GM08714 (cell line): ENCODE measurements around the gene CRKL.

Source experiments
- H3K4me3 ChIP-seq: fragments of 200-500 bp; sonication (Bioruptor generic); 2 replicates; pipeline ENCODE4 v1.5.1; 2014; ENCODE audit warnings: mild to moderate bottlenecking, low read length, inconsistent platforms
- ZNF274 ChIP-seq: IDR thresholded peaks from 2 replicates; pipeline ENCODE4 v1.6.1; 2012; ENCODE audit warnings: mild to moderate bottlenecking, low read depth, low read length

CRKL gene

DNA sequence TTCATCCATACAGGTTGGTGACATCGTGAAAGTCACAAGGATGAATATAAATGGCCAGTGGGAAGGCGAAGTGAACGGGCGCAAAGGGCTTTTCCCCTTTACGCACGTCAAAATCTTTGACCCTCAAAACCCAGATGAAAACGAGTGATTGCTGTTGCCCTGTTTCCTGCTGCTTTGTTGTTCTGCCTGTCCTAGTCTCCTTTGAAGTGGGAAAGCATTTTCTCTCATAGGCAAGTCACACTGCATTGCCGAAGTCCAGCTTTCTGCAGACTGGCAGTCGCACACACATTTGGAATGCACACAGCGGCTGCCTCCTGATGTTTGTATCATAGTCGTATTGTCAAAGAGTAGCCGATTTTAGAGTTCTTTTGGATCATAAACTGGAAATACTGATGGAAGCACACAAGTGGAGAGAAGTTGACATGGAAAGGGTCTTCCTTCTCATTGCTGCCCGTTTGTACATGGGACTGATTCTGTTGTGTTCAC is 32.5 kb downstream of the CRKL start:
- TF ChIP-seq ZNF274: no peak
- H3K4me3 ChIP-seq: no peak overlapping the region

DNA sequence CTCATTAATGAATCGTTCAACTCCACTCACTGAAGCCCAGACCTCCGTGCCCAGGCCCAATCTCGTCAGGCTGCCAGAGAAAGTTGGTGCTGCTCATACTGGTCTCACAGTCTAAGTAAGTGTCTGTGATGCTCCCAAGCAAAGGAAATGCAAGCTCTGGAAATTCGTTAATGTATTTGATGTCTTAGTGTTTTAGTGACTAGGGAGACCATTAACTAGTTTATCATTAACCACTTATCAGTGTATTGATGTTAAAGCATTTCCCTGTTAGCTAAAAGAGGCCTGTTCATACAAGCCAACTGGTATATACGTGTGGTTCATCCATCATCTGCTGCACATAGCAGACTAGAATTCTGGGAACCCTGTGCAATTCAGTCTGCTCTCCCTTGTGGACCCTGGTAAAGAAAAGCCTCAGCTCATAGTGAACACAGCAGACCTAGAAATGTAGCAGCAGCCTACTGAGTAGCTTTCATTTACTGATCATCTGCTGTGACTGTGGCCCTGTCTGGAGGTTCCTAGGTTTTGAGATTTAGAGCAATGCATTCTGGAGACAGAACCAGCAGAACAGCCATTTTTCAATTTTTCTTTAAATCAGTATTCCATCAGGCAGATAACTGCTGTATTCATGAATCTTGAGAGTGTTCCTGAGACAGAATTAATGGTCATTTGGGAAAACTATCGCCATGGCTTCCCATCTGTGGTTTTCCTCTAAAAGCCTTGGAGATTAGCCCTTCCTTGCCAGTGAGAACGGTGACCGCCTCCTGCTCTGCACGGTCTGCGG is 34.1 kb downstream of the CRKL start:
- no peak for TF ChIP-seq ZNF274
- H3K4me3 ChIP-seq: no peak overlapping the region

DNA sequence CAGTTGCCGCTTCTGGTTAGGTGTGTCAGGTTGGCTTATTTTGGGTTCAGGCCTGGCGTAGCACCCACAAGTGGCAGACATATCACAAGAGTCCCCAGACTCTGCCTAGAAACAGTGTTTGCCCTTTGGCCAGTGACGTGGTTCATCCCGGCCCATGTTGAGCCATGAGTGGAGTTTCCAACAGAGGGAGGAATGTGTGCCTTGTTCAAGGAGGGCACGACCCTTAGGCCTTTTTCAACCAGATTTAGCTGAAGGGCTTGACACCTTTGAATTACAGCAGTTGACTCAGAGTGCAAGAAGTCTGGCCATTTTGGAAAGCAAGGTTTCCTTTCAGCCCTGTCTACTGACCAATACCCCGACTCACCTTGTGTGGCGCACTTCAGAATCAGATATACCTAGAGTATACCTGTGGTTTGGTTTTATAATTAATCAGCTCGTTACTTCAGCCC is 34.7 kb downstream of the CRKL start:
- no peak overlapping the region for H3K4me3 ChIP-seq
- no peak for TF ChIP-seq ZNF274

DNA sequence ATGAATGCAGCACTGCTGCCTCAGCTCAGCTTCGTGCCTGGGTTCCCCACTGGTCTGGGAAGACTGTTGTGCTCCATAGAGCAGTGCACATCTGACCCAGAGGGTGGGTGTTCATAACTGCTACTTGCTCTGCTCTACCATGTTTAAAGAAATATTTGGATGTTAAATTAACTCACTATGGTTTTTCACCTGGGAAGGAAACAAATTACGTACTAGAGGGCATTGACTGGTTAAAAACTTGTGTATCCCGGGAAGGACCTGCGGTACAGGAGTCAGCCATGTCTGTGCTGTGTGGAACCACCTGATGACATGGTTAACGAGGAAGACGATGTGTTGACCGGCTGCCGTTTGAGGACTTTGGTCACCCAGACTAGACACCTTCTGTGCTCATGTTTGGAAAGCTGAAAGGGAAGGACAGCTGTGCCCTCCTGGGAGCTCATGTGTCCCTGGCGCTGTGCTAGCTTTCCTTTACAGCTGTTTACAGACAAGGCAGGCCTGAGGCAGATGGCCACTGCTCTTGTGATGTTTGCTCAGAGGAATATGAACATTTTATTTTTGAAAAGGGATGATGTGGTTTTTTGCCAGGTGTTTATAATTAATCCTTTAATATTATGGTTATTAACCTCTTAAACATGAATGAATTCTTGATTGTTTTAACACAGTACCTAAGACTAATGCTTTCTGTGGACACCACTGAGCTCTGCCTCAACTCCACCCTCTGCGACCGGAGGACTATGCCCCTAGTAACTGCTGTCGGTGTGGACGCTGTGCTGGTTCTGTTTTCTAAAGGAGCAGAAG is 35.5 kb downstream of the CRKL start:
- no peak for TF ChIP-seq ZNF274

DNA sequence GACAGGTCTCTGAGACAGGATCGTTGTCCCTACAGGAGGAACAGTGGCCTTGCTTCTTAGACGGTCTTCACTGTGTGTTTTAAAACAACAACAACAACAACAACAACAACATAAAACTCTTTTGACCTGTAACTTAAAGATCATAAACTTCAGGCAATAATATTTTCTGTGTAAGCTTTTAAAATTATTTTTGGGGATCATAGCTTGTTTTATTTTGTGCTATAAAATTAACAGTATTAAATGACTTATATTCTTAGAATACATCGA is 36.1 kb downstream of the CRKL start:
- no peak overlapping the region for H3K4me3 ChIP-seq
- TF ChIP-seq ZNF274: no peak

More for the DNA sequence above, 35.5 kb downstream of the CRKL start:
- no peak overlapping the region for H3K4me3 ChIP-seq

DNA sequence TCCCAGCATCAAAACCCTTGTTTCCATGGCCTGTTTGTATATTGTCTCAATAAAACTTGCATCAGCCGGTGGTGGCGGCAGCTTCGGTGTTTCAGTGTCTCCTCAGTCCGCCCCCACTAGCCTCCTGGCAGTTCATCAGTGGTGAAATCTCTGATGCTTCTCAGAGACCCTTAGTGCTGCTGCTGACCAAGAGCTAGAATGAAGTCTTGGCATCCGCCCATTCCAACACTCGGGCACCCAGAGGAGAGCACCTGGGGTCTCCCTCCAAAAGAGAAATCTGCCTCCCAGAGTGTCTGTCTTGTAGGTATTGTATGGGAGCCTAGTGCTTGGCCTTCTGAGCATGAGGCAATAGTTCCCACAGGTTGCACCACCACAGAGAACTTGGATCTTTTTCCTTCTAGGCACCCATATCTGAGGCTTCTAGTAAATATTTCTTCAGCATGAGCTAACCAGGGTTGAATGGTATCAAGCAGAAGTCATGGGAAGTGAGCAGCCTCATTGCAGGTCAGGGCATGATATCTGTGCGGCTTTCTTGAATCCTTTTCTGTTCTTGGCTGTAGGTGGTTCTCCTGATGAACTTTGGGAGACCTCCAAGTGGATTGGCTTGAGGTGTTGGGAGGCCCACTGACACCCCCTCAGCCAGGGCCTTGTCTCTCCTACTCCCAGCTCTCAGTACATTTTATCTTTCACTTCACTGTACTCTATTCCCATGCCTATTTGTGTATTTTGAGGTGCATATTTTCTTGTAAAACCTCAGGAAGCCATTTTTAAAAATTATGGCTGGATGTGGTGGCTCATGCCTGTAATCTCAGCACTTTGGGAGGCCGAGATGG is 36.7 kb downstream of the CRKL start:
- H3K4me3 ChIP-seq: no peak overlapping the region
- TF ChIP-seq ZNF274: no peak

DNA sequence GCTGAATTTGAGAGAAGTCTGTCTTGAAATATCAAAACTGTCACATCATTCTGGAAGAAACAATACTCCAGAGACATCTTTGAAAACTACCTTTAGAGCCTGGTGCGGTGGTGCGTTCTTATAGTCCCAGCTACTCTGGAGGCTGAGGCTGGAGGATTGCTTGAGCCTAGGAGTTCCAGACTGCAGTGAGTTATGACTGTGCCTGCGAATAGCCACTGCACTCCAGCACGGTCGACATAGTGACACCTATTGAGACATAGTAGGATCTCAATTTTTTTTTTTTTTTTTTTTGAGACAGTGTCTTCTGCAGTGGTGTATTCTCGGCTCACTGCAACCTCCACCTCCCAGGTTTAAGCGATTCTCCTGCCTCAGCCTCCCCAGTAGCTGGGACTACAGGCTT is 38.3 kb downstream of the CRKL start:
- no peak for TF ChIP-seq ZNF274
- H3K4me3 ChIP-seq: no peak overlapping the region

DNA sequence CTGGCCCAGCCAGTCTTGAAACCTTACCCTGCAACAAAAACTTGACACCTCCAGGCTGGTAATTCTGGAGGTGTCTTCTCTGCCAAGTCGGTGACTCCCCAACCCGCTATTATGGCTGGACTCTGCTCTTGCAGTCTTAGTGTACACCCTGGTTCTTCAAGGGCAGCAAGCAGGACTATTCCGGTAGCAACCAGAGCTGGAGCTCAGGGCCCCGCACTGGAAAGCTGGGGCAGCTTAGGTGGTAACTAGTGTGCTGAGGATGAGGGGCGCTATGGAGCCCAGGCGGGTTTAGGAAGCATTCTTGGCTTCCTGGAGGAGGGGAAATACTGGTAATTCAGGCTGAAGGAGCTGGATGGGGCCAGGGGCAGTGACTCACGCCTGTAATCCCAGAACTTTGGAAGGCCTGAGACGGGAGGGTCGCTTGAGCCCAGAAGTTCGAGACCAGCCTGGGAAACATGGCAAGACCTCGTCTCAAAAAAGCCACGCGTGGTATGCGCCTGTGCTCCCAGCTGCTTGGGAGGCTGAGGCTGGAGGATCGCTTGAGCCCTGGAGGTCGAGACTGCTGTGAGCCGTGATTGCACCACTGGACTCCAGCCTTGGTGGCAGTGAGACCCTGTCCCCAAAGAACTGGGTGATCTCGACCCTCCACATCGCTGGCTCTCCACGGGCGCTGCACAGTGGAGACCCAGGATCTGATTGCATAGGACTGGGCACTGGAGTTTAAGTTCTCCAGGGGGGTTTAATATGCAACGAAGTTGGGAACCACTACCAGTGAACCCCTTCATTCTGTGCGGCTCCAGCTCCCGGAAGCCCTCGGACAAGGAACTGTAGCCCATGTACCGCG is 39.3 kb downstream of the CRKL start:
- peak overlapping the region; percentile 61; the same call in 1 of the 2 replicates for H3K4me3 ChIP-seq
- no peak for TF ChIP-seq ZNF274

DNA sequence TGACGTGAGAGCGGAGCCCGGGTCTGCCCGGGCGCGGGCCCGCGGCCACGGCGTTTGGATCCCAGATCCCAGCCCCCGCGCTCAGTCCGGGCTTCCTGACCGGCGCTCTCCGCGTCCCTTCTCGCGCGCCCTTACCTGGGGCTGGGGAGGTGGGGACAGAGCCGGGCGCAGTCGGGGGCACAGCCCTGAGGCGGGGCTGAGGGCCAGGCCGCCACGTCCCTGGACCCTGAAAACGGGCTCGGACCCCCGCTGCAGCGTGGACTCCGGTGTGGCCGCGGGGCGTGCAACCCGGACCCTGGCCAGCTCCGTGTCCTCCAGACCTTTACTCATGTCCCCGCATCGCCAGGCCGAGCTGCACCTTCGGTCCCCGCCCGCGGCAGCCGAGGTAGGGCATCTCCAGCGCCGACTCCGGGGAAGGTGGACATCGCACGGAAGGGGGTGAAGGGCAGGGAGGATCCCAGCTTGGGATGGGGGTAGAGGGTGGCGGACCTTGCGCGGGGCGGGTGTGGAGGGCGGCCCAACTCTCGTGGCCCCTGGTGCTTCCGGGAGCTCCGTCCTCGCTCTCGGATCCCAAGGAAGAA is 40.0 kb downstream of the CRKL start:
- peak overlapping the region; percentile 61; the same call in 1 of the 2 replicates for H3K4me3 ChIP-seq
- no peak for TF ChIP-seq ZNF274

DNA sequence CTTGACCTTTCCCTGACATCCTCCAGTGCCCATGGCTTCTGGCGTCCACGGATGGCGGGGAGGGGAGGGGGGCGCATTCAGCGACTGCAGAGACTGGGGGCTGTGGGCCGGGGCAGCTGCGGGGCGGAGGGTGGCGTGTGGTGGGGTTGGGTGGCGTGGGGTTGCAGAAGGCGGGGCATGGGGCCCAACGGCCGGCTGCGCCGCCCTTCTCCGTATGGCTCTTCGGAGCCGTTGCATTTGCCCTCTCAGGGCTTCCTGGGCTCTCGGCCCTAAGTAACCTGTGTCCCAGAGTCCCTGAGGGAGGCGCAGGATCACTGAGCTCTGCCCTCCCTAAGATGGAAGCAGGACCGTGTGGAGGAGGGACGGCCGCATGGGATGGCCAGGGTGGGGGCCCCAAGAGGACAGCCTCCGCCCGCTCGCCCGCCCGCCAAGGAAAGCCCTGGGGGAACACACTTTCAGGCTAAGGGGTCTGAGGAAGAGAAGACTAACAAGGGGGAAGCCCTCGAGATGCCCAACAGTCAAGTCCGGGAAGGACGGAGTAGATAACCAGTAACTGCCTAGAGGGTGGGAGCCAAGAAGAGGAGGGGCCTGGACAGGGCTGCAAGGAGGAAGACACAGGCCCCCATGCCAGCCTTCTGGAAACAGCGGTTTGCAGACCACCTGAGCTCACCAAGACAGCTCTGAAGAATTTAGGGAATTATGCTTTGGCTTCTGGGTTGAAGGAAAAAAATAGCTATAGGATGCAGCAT is 40.6 kb downstream of the CRKL start:
- no peak for TF ChIP-seq ZNF274
- H3K4me3 ChIP-seq: peak overlapping the region; percentile 61; the same call in 1 of the 2 replicates

DNA sequence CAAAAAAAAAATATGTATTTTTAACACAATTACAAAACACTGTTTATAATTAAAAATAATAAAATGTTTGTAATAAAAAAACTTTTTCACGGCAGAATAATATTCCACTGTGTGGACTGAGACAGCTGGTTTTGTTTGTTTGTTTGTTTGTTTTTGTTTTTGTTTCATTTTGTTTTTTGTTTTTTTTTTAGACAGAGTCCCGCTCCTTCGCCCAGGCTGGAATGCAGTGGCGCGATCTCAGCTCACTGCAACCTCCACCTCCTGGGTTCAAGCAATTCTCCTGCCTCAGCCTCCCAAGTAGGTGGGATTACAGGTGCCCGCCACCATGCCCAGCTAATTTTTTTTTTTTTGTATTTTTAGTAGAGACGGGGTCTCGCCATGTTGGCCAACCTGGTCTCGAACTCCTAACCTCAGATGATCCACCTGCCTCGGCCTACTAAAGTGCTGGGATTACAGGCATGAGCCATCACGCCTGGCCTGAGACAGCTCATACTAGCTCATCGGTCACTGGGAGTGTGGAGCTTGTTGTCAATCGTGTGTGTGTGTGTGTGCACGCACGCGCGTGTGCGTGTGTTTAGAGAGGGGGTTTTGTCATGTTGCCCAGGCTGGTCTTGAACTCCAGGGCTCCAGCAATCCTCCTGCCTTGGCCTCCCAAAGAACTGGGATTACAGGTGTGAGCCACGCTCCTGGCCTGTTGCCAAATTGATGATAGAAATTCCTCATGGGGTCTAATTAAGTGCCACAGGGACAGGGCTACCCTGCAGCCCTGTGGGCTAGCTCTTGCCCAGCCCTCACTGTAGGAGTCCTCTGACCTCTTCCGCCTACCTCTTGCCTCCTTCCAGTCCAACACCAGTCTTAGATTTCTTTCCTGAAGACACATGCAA is 42.6 kb downstream of the CRKL start:
- TF ChIP-seq ZNF274: no peak

DNA sequence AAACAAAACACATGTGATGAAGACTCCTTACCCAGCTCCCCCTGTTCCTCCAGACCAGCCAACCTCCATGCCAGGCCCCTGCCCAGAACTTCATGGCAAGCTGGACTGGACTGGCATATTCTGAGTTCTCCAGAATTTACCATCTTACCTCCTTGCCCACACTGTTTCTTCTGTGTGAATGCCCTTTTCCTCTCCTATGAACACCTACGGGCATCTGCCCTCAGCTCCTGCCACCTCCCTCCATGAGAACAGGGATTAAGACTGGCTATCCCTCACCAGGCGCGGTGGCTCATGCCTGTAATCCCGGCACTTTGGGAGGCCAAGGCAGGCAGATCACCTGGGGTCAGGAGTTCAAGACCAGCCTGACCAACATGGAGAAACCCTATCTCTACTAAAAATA is 43.4 kb downstream of the CRKL start:
- no peak overlapping the region for H3K4me3 ChIP-seq
- no peak for TF ChIP-seq ZNF274

More for the DNA sequence above, 42.6 kb downstream of the CRKL start:
- H3K4me3 ChIP-seq: no peak overlapping the region
